HepG2 (cell line): ENCODE measurements around the gene MCRIP2. TPM values are rescaled to one million over a fixed set of nuclear protein-coding genes. Genes with fewer than 3 reads are reported as not detected.
A peak's percentile ranks its signal among the peaks of the same experiment; 100 is the strongest.

ENCODE experiments used
- EP300 ChIP-seq, 3 experiments: sonication (generic) in 1 of 3; formaldehyde crosslinking in 1 of 3; IDR thresholded peaks; 2 replicates each; pipeline versions ENCODE4 v1.5.1 to v1.6.1; 2011 to 2020; ENCODE audit warnings: low read depth in 2 of 3, low read length in 2 of 3, borderline replicate concordance in 1 of 3, improper control_type of control experiment in 1 of 3, mild to moderate bottlenecking in 1 of 3, missing genetic modification reagents in 1 of 3, moderate library complexity in 1 of 3
- FUBP1 ChIP-seq: sonication (generic); formaldehyde crosslinking; IDR thresholded peaks from 2 replicates; pipeline ENCODE4 v1.5.1; 2020; ENCODE audit warnings: missing genetic modification reagents, mild to moderate bottlenecking, borderline replicate concordance
- GATAD2A ChIP-seq: IDR thresholded peaks from 2 replicates; pipeline ENCODE4 v1.6.1; 2016
- HNRNPK ChIP-seq: fragments of 200-400 bp; formaldehyde crosslinking; IDR thresholded peaks from 2 replicates; pipeline ENCODE4 v1.6.1; 2018; ENCODE audit warnings: low read length, low read depth, moderate library complexity, mild to moderate bottlenecking; ENCODE audit not compliant: poor library complexity, severe bottlenecking
- KAT8 ChIP-seq: IDR thresholded peaks from 2 replicates; pipeline ENCODE4 v1.6.1; 2016; ENCODE audit warnings: missing genetic modification reagents, missing compliant biosample characterization
- POLR2AphosphoS2 ChIP-seq: IDR thresholded peaks from 2 replicates; pipeline ENCODE4 v1.6.1; 2011; ENCODE audit warnings: low read depth, low read length, improper control_type of control experiment
- SMAD1 ChIP-seq: sonication (generic); formaldehyde crosslinking; IDR thresholded peaks from 2 replicates; pipeline ENCODE4 v1.4.0; 2020; ENCODE audit warnings: missing genetic modification reagents, low read depth, mild to moderate bottlenecking, borderline replicate concordance
- TEAD3 ChIP-seq: optimal IDR thresholded peaks from 2 replicates; pipeline ENCODE3; 2016; ENCODE audit warnings: borderline replicate concordance
- TIGD3 ChIP-seq: sonication (generic); formaldehyde crosslinking; IDR thresholded peaks from 2 replicates; pipeline ENCODE4 v1.5.1; 2020; ENCODE audit warnings: mild to moderate bottlenecking, missing genetic modification reagents, borderline replicate concordance
- ZNF34 ChIP-seq: sonication (generic); formaldehyde crosslinking; IDR thresholded peaks from 2 replicates; pipeline ENCODE4 v1.4.0; 2020; ENCODE audit warnings: mild to moderate bottlenecking, missing genetic modification reagents, borderline replicate concordance
- ZNF672 ChIP-seq: sonication (generic); formaldehyde crosslinking; IDR thresholded peaks from 2 replicates; pipeline ENCODE4 v1.8.1; 2022; ENCODE audit warnings: missing genetic modification reagents
- ZNF678 ChIP-seq: sonication (generic); formaldehyde crosslinking; IDR thresholded peaks from 2 replicates; pipeline ENCODE4 v1.4.0; 2020; ENCODE audit warnings: mild to moderate bottlenecking, missing genetic modification reagents
- ZNF7 ChIP-seq: IDR thresholded peaks from 2 replicates; pipeline ENCODE4 v1.6.1; 2016; ENCODE audit warnings: missing biosample characterization, missing genetic modification reagents
- polyA plus RNA-seq, 8 experiments: library from polyadenylated mRNA; depleted of rRNA in 3 of 8; stranded (reverse) in 7 of 8; unstranded in 1 of 8; fragments of >200 nt; fragmentation: Illumina TruSeq in 4 of 8; extraction: Trizol in 4 of 8; gene quantifications; 2 replicates each; pipeline versions ENCODE4 v1.2.1 to v1.2.3, GENCODE V29; 2011 to 2016; ENCODE audit warnings: low read depth in 4 of 8, missing spikeins in 1 of 8, mixed read lengths in 1 of 8; ENCODE audit not compliant: insufficient read depth in 1 of 8
- total RNA-seq, 5 experiments: library from RNA; depleted of rRNA; stranded (reverse); fragments of >200 nt; fragmentation: Illumina TruSeq; extraction: Trizol; gene quantifications; 2 replicates each; pipeline ENCODE4 v1.2.3, GENCODE V29; 2016; ENCODE audit warnings: low read depth in 1 of 5
- TF ChIP-seq, protein P1 (sequence below): sonication (generic); formaldehyde crosslinking; IDR thresholded peaks from 2 replicates; pipeline ENCODE4 v1.4.0; 2020; ENCODE audit warnings: missing genetic modification reagents
- TF ChIP-seq, protein P2 (sequence below), 2 experiments: sonication (generic) in 1 of 2; formaldehyde crosslinking in 1 of 2; IDR thresholded peaks; 2 replicates each; pipeline versions ENCODE4 v1.6.1 to v1.9.0; 2014 to 2022; ENCODE audit warnings: antibody characterized with exemption in 1 of 2, borderline replicate concordance in 1 of 2, inconsistent platforms in 1 of 2, low read depth in 1 of 2, missing genetic modification reagents in 1 of 2

The MCRIP2 gene
- total and polyA plus RNA-seq, 2 of the 13 experiments (the other 11 are each of a cell fraction or from before 2014, with no cell fraction given), result 39.6 to 76.7 TPM

- 0 out of 2 replicates have a peak, but pooled peaks have one; percentile 32 for TF ChIP-seq ZNF34 (CRISPR knock-in tag)
- TF ChIP-seq POLR2AphosphoS2, result no peak
- no peak for TF ChIP-seq ZNF7 (CRISPR knock-in tag)
- no peak for TF ChIP-seq TEAD3 (CRISPR knock-in tag)
- peak; percentile 98 for TF ChIP-seq SMAD1 (CRISPR knock-in tag)
- TF ChIP-seq TIGD3 (CRISPR knock-in tag), result peak; percentile 73; the same call in 1 of the 2 replicates
- peak in 1 of 2 experiments; percentile 44; a peak in 1 of 4 replicates for TF ChIP-seq EP300 (IDR thresholded peaks at IDR 0.05; ENCODE audit: low read depth in 2 of 2, low read length in 2 of 2)
- peak; percentile 38; the same call in 1 of the 2 replicates for TF ChIP-seq EP300 (CRISPR knock-in tag; IDR thresholded peaks at IDR 0.05; ENCODE audit: borderline replicate concordance)
- TF ChIP-seq ZNF678 (CRISPR knock-in tag), result no peak
- peak; percentile 90; the same call in 1 of the 2 replicates for TF ChIP-seq KAT8 (CRISPR knock-in tag)
- peak; percentile 98 for TF ChIP-seq FUBP1 (CRISPR knock-in tag)
- no peak for TF ChIP-seq ZNF672 (CRISPR knock-in tag)
- TF ChIP-seq, protein P1, sequence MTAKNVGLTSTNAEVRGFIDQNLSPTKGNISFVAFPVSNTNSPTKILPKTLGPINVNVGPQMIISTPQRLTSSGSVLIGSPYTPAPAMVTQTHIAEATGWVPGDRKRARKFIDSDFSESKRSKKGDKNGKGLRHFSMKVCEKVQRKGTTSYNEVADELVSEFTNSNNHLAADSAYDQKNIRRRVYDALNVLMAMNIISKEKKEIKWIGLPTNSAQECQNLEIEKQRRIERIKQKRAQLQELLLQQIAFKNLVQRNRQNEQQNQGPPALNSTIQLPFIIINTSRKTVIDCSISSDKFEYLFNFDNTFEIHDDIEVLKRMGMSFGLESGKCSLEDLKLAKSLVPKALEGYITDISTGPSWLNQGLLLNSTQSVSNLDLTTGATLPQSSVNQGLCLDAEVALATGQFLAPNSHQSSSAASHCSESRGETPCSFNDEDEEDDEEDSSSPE (CRISPR knock-in tag), result peak; percentile 93
- peak; percentile 34; the same call in 1 of the 2 replicates for TF ChIP-seq GATAD2A (CRISPR knock-in tag)
- TF ChIP-seq, protein P2, sequence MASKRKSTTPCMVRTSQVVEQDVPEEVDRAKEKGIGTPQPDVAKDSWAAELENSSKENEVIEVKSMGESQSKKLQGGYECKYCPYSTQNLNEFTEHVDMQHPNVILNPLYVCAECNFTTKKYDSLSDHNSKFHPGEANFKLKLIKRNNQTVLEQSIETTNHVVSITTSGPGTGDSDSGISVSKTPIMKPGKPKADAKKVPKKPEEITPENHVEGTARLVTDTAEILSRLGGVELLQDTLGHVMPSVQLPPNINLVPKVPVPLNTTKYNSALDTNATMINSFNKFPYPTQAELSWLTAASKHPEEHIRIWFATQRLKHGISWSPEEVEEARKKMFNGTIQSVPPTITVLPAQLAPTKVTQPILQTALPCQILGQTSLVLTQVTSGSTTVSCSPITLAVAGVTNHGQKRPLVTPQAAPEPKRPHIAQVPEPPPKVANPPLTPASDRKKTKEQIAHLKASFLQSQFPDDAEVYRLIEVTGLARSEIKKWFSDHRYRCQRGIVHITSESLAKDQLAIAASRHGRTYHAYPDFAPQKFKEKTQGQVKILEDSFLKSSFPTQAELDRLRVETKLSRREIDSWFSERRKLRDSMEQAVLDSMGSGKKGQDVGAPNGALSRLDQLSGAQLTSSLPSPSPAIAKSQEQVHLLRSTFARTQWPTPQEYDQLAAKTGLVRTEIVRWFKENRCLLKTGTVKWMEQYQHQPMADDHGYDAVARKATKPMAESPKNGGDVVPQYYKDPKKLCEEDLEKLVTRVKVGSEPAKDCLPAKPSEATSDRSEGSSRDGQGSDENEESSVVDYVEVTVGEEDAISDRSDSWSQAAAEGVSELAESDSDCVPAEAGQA (IDR thresholded peaks at IDR 0.05; ENCODE audit: low read depth), result peak; percentile 73
- TF ChIP-seq, protein P2 (CRISPR knock-in tag; IDR thresholded peaks at IDR 0.05; ENCODE audit: borderline replicate concordance), result no peak; the same call in 1 of the 2 replicates
- TF ChIP-seq HNRNPK, result peak; percentile 55
Measured at GRCh38 chr16:667780-668518, 26.3 kb downstream of the MCRIP2 start, which contains the start of gene RHOT2 (continued).
